ENCODE results near the gene TWIST2.

TWIST2 gene

GRCh38 chr2:238946318-238947242 lies 98.7 kb downstream of the TWIST2 start:
- H3K4me3 ChIP-seq: no peak overlapping the region
- peaks cover 0 to 11% of the 10 kb centered on the region in 2 donors for H3K27me3 ChIP-seq
- DNase-seq: peak in 1 of 2 donors; percentile 63
- H3K4me1 ChIP-seq: no peaks in the 10 kb centered on the region
- H3K36me3 ChIP-seq: no peaks in the 10 kb centered on the region
- H3K27ac ChIP-seq: no peak overlapping the region
- no peaks in the 10 kb centered on the region for H3K9me3 ChIP-seq
- no peak for TF ChIP-seq CTCF (IDR thresholded peaks at IDR 0.05)
- intact Hi-C loops (cut with DNase I; ENCODE audit: low total_unique reads): loop anchor here (10.0 kb wide), 1 partner anchor 232 kb away; no protein-coding TSS in a partner anchor

- Histone ChIP-seq H3K36me3 (no peaks in the 10 kb centered on the region), H3K27me3 (peaks cover 0 to 11% of the 10 kb centered on the region in 2 donors), H3K4me3 (no peak overlapping the region), H3K9me3 (no peaks in the 10 kb centered on the region), H3K27ac (no peak overlapping the region), H3K4me1 (no peaks in the 10 kb centered on the region)
- intact Hi-C loops (cut with DNase I; ENCODE audit: low total_unique reads): loop anchor here (10.0 kb wide), 1 partner anchor 233 kb away; no protein-coding TSS in a partner anchor
- TF ChIP-seq CTCF (IDR thresholded peaks at IDR 0.05): no peak
- peak in 1 of 2 donors; percentile 50 for DNase-seq
These were observed 99.4 kb downstream of the TWIST2 start for GRCh38 chr2:238947243-238947760.

- H3K27ac ChIP-seq: no peak overlapping the region
- H3K27me3 ChIP-seq: peaks cover 0 to 9% of the 10 kb centered on the region in 2 donors
- H3K4me1 ChIP-seq: no peaks in the 10 kb centered on the region
- H3K9me3 ChIP-seq: no peaks in the 10 kb centered on the region
- peak; percentile 58 to 77 for DNase-seq
- TF ChIP-seq CTCF (IDR thresholded peaks at IDR 0.05): no peak
- intact Hi-C loops (cut with DNase I; ENCODE audit: low total_unique reads): loop anchor here (10.0 kb wide), 1 partner anchor 233 kb away; no protein-coding TSS in a partner anchor
- H3K36me3 ChIP-seq: no peaks in the 10 kb centered on the region
- H3K4me3 ChIP-seq: no peak overlapping the region
These were observed 100.2 kb downstream of the TWIST2 start for GRCh38 chr2:238947920-238948710.

- no peaks in the 10 kb centered on the region for H3K4me1 ChIP-seq
- no peaks in the 10 kb centered on the region for H3K9me3 ChIP-seq
- no peak for TF ChIP-seq CTCF (IDR thresholded peaks at IDR 0.05)
- H3K27ac ChIP-seq: no peak overlapping the region
- peak in 1 of 2 donors; percentile 38 for DNase-seq
- H3K36me3 ChIP-seq: no peaks in the 10 kb centered on the region
- H3K4me3 ChIP-seq: no peak overlapping the region
- peaks cover 0 to 6% of the 10 kb centered on the region in 2 donors for H3K27me3 ChIP-seq
- intact Hi-C loops (cut with DNase I; ENCODE audit: low total_unique reads): loop anchor here (10.0 kb wide), 1 partner anchor 234 kb away; no protein-coding TSS in a partner anchor
These were observed 101.1 kb downstream of the TWIST2 start for GRCh38 chr2:238948765-238949641.
